ENCODE results near the gene METTL9.
"Not testable (repeated sequence)": the region's sequence is repeated elsewhere in the genome, so short reads cannot be mapped to it uniquely, and the experiment has no call there.

Gene METTL9

DNA sequence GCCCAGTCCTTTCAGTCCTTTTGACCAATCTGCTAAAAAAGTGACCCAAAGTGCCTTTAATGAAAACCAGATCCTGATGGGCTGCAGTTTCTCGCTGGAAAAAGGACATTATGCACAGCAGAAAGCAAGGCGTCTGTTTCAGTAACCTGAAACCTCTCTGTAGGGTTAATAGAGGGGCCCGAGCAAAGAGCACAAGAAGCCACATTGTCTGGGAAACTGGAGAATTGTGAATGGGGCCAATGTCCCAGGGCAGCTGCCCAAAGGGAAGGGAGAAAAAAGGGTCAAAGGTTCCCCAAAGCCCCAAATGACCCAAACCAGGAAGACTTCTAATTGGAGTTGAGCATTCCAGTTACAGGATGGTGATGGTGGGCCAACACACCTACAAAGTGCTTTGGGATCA lies 67.4 kb downstream of the METTL9 start:
- no peak for DNase-seq

DNA sequence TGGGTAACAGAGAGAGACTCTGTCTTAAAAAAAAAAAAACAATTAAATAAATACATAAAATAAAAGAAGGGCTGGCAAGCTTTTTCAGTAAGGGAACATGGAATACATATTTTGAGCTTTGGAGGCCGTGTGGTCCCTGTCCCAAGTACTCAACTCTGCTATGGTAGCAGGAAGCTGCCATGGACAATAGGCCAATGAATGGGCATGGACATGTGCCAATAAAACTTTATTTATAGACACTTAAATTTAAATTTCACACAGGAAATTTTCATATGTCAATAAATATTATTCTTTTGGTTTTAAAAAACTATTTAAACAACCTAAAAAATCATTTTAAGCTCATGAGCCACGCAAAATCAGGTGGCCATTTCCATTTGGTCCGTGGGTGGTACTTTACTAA lies 68.2 kb downstream of the METTL9 start:
- no peak for DNase-seq

DNA sequence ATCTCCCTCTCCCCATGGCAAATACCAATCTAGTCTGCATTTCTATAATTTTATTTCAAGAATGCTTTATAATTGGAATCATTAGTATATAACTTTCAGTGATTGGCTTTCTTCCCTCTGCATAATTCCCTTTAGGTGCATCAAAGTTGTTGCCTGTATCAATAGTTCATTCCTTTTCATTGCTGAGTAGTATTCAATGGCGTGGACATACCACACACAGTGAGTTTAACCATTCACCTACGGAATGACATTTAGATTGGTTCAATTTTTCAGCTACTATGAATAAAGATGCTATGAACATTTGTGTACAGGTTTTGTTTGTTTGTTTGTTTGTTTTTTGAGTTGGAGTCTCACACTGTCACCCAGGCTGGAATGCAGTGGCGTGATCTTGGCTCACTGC lies 74.1 kb downstream of the METTL9 start:
- DNase-seq = no peak

DNA sequence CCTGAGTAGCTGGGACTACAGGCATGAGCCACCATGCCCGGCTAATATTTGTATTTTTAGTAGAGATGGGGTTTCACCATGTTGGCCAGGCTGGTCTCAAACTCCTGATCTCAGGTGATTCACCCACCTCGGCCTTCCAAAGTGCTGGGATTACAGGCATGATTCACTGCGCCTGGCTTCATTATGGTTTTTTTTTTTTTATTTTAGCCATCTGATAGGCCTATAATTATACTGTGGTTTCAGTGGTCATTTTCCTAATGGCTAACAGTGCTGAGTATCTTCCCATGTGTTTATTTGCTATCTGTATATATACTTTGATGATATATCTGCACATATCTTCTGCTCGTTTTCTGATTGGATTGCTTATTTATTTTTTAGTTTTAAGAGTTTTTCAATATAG lies 75.1 kb downstream of the METTL9 start:
- not testable (repeated sequence) for DNase-seq

DNA sequence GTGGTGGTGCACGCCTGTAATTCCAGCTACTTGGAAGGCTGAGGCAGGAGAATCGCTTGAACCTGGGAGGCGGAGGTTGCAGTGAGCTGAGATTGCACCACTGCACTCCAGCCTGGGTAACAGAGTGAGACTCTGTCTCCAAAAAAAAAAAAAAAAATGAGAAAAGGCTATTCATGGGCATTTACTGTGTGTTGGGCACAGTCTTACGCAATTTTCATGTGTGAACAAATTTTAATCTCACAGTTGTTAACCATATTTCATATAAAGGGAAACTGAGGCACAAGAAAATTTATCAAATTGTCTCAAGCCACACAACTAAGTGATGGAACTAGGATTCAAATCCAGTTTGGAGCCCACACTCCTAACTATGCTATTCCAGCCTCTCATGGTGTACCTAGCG lies 81.3 kb downstream of the METTL9 start:
- DNase-seq = not testable (repeated sequence)

DNA sequence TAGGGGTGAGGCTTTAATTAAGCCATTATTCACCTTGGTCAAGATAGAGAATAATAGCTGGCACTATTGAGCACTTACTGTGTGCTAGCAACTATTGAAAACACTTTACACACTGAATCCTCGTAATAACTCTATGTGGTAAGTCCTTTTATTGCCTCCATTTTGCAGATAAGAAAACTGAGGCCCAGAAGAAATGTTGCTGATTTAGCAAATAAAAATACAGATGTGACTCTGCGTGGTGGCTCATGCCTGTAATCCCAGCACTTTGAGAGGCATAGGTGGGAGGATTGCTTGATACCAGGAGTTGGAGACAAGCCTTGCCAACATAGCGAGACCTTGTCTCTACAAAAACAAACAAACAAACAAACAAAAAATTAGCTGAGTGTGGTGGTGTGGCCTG lies 83.8 kb downstream of the METTL9 start:
- no peak for DNase-seq

DNA sequence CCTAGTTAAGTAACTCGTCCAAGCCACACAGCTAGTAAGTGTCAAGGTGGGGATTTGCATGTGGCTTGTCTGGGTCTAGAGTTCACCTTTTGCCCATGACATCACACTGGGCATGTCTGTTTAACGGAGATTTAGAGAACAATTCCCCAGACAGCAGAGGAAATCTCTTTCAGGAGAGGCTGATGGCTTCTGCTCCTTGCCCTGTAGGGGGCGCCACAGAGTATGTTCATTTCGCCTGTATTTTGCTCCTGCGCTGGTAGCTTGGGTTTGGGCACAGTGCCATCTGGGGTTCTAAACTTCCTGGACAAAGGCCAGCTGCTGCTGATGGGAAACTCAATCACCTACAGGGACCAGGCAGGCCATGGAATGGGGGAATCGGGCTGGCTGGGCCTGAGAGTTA lies 84.8 kb downstream of the METTL9 start:
- DNase-seq = no peak

DNA sequence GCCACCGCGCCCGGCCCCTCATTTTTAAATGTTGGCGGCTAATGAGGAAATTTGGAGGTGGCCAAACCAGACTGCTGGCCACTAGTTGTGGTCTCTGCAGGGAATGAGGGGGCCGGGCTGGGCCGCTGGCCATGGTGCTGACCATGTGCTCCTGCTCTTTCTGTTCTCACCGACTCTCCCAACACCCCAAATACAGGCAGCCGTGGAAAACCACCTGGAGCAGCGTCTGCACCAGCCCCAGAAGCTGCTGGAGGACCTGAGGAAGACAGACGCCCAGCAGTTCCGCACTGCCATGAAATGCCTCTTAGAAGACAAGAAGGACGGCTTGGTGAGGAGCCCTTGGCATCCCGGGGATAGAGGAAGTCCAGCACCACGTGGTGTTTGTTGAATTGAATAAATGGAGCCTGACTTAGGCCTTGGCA lies 85.7 kb downstream of the METTL9 start:
- DNase-seq = peak in 1 of 14 donors; percentile 0

DNA sequence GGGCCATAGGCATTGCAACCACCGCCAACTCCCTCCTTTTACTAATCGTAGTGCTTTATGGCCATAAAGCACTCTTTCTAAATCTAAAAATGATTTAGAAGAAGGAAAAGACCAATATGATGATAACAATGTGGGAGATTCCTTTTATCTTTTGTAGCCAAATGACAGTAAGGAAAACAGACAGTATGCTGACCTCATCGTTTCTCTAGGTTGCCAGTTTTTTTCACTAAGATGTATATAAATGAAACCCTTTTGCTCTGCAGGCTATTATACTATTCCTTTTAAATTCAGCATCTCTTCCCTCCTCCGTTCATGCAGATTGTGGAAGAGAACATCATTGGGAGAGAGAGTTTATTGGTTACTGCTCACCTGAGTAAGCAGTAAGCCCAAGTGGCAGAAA lies 89.7 kb downstream of the METTL9 start:
- no peak for DNase-seq

DNA sequence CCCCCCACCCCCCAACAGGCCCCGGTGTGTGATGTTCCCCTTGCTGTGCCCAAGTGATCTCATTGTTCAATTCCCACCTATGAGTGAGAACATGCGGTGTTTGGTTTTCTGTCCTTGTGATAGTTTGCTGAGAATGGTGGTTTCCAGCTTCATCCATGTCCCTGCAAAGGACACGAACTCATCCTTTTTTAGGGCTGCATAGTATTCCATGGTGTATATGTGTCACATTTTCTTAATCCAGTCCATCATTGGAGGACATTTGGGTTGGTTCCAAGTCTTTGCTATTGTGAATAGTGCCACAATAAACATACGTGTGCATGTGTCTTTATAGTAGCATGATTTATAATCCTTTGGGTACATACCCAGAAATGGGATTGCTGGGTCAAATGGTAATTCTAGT lies 91.6 kb downstream of the METTL9 start:
- DNase-seq = not testable (repeated sequence)

DNA sequence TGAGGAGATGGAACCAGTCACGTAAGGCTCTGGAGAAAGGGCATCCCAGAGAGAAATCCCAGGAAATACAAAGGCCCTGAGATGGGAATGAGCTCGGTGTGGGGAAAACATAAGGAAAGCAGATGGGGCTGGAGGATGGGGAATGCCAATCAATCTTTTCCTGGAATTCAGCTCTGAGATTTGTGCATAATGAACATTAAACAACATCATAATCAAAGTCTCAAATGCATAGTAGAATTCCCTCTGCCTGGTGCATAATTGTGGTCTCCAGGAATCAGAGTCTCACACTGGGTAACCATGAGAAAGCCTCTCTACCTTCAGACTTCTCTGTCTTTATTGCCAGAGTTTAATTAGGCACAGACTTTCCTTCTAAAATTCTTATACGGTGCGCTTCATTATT lies 95.2 kb downstream of the METTL9 start:
- DNase-seq = no peak

DNA sequence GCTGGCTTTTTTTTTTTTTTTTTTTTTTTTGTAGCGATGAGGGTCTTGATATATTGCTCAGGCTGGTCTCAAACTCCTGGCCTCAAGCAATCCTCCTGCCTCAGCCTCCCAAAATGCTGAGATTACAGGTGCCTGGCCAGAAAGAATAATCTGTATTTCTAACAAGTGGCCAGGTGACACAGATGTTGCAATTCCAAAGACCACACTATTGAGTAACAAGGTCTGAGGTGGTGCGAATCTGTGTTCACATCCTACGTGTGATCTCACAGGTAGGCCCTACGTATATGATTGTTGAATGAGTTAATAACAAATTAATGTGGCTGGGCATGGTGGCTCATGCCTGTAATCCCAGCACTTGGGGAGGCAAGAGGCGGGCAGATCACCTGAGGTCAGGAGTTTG lies 97.7 kb downstream of the METTL9 start:
- DNase-seq = no peak

DNA sequence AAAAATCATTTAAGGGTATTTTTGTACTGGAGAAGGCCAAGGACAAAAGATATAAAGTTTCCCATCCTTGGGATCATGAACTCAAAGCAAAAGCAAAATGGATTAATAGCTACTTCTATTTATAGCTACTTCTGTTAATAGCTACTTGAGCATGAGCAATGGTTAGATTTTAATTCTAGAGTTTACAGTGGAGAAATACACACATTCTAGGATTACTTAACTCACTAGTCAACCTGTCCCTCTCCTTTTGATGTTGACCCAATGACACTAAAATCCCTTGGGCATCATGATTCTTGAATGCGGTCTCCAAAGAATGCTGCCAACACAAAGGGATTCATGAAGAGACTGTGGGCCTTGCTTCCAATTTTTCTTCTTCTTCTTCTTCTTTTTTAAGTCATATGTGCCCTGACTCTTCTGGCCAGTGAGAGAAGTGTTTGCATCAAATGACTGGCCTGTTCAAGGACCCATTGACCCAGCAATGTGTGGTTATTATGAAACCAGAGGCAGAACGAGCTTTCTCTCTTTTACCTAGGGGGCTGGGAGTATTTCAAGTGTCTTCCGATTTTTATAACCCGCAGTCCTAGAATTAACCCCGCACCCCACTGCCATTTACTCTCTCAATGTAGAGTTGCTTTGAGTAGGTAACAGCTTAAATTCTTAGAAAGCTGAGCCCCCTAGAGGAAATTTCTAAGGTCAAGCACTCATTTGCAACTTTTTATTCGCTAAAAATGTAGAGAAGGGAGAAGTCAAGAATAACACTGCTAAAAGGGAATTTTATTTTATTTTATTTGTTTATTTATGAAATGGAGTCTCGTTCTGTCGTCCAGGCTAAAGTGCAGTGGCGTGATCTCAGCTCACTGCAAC lies 99.0 kb downstream of the METTL9 start:
- no peak for DNase-seq

DNA sequence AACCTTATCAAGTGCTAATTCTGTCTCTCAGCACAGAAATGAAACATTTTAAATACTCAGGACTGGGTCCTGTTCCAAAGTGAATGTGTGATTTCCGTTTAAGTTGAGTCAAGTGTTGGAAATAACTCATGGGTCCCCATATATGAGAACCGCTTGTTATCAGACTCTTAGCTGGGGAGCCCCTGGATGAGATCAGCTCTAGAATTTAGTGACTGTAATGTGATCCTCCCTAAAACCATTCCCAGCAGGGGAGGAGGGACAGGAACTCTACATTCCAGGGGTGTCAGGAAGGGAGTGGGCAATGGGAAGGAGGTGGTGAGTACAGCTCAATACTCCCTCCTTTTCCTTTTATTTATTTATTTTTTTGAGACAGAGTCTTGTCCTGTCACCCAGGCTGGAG lies 101.9 kb downstream of the METTL9 start:
- DNase-seq = no peak

DNA sequence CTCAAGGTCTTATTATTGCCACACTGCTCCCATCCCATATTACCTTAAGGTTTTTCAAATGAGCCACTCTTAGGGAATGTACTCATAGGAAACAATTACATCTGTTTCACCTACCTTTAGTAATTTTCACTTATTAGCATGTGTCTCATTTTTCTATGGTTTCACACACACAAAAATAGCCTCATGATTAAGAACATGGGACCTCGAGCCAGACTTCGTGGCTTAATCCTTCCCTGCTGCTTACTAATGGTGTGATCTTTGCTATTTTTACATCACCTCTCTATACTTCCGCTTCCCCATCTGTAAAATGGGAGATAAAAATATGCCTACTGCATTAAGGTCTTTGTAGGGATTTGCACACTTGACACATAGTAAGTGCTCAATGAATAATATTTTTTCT lies 102.9 kb downstream of the METTL9 start:
- no peak for DNase-seq

DNA sequence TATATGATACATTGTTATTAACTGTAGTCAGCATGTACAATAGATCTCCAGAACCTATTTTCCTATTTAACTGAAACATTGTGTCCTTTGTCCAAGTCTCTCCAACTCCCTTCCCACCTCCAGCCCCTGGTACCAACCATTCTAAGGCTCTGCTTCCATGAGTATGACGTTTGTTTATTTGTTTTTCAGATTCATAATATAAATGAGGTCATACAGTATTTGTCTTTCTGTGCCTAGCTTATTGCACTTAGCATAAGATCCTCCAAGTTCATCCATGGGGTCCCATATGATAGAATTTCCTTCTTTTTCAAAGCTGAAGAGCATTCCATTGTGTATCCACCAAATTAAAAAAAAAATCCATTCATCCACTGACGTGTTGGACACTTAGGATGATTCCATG lies 103.8 kb downstream of the METTL9 start:
- DNase-seq = no peak

DNA sequence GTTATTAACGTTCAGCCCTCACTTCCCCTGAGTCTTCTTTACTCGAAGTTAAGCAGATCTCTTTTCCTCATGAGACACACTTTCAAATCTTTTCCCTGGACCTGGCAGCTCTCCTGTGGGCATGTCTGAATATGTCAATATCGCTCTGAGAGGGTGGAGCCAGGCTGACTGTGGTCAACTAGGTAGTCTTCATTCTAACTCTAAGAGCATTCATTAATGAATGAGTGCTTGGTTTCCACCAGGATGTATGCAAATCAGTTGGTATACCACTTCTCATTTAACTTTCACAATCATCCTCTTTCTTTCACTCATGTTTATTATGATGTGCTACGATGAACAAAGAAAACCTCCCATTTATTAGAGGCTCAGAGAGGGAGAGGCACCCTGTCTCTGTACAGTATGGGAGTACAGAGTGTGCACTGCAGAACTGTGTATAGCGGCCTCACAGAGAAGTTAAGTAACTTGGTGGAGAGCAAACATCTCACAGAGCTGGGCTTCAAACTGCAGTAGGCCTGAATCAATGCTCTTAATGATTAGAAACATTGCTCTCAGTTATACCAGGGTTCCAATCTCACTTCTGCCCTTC lies 104.3 kb downstream of the METTL9 start:
- DNase-seq = no peak

DNA sequence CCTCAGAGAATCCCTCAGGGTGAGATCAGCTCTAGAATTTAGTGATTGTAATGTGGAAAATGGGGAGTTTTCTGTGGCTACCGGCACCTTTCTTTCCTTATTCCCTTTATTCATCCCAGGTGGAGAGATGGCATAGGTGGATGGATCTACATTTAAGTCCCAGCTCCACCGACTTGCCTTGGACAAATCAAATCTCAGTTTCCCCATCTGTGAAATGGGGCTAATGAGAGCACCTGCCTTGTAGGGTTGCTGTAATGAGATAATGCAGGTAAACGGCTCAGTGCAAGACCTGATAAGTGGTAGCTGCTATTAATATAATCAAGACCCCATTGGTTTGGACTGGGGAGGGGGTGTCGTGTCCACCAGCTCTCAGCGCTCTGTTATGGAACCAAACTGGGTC lies 104.9 kb downstream of the METTL9 start:
- no peak for DNase-seq

DNA sequence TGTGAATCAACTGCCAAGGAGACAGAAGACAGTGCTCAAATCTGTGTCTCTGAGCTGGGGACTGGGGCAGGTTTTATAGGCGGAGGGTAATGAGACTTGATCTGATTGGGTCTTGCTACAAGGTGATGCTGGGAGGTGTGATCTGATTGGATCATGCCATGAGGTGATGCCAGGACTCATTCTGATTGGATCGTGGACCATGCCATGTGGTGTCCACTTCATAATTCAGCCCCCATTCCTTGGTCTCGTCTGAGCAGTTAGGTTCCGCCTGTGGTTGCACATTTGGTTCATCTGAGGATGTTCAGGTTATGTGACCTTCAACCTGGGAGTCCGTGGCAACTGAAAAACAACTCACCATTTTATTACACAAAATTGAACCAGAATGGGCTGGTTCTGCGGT lies 105.4 kb downstream of the METTL9 start:
- DNase-seq = no peak

Data from C1 segment of cervical spinal cord (tissue), 14 donors.